GM21423 (cell line): ENCODE data around the gene LMOD1.

Experiments used
- ATAC-seq: cut with Tn5 transposase; IDR thresholded peaks from one replicate; pipeline ENCODE4 v1.9.1; 2021; ENCODE audit warnings: mild to moderate bottlenecking, moderate library complexity; ENCODE audit not compliant: unreplicated experiment

Gene LMOD1

DNA sequence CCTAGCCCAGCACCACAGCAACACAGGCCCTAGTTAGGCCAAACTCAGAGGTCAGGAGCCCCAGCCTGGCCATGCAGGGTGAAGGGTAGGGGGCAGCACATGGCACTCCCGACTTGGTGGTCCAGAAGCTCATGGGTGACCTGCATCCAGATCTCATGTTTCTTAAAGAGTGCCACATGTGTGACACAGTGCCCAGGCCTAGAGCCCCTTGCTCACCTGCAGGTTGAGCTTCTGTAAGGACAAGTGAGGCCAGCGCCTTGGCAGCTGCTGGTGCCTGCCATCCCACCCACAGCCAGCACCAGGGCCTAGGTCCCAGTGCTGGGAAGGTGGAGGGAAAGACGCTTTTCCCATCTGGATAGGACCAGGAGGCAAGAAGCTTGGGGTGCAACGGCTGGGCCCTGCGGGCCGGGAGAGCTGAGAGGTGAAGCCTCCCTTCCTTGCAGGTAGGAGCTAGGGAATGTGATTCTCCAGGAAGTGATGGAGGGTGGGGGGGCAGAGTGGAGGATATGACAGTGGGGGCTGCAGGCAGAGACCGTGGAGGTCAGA, 51.2 kb downstream of the LMOD1 start:
- ATAC-seq, result no peak

DNA sequence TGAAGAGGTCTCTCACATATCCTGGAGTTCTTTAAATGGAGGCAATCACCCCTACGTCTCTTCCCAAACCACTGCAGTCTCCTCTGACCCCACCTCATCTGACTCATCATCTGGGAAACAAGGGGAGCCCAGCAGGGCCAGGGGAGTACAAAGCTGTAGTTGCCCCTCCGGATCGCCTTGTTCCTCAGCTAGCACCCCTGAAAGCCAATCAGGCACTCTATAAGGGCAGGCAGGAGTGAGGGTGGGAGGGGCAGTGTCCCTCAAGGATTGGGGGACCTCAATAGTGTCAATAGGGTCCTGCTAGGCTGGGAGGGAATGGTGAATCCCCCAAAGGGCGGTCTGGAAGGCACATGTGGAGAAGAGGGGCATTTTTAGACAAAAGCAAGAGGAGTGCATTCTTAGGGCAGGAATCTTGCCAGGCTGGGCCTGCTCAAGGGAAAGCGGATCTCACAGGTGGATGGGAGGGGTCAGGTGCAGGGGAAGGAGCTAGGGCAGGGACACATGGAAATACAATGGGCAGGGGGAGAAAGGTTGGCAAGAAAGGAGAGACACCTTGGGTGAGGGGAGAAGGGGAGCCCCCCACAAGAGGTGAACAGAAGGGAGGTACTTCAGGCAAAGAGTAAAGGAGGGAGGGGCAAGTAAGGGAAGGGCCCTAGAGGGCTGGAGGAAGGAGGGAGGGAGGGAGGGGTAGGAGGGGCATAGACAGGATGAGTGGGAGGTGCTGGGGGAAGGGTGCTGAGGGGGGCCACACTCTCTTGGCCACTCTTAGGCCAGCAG, 51.8 kb downstream of the LMOD1 start:
- ATAC-seq, result no peak

DNA sequence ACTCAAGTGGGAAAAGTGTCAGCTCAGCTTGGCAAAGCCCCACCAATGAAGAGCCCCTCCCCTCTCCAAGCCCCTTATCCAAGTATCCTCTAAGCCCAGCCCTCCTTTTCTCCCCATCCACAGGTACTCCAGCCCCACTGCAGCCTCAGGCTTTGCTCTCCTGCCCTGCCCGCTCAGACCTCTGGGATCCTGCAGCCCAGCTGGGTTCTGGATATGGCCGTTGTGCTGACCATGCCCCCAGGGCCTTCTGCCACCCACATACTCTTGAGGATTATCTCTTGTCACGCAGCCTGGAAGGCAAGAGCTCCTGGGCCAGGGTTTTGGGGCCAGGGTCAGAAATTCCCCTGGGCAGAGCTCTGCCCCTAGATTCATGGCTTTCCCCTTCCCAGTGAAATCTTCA, 52.9 kb downstream of the LMOD1 start:
- no peak for ATAC-seq

DNA sequence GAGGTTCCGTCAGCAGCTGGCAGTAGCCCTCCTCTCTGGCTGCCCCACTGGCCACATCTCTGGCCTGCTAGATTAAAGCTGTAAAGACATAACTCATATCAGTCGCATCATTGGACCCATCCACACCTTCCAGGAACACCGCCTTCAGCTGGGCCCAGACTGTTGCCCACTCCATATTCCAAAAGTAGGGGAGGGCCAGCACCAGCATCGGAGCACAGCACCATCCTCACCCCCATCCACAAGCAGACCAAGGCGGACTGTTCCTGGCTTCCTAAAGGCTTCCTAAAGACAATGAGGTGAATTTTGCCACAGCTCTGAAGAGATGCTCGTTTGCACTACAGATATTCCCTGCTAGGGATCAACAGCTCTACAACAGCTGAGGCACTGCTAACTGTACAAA, 54.1 kb downstream of the LMOD1 start:
- ATAC-seq, result no peak

DNA sequence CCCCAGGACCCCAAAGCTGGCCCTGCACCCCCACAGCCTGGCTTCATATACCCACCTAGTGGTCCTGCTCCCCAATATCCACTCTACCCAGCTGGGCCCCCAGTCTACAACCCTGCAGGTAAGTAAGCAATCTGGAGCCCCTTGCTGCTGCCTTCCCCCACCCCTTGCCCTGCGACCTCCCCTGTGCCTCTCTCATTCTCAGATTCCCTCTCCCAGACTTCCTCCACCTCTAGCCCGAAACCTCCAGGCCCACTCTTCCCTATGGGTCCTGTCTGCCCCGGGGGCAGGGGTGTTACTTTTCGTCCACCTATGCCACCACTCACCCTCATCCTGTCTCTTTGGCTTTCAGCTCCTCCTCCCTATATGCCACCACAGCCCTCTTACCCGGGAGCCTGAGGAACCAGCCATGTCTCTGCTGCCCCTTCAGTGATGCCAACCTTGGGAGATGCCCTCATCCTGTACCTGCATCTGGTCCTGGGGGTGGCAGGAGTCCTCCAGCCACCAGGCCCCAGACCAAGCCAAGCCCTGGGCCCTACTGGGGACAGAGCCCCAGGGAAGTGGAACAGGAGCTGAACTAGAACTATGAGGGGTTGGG, 54.8 kb downstream of the LMOD1 start:
- no peak for ATAC-seq

DNA sequence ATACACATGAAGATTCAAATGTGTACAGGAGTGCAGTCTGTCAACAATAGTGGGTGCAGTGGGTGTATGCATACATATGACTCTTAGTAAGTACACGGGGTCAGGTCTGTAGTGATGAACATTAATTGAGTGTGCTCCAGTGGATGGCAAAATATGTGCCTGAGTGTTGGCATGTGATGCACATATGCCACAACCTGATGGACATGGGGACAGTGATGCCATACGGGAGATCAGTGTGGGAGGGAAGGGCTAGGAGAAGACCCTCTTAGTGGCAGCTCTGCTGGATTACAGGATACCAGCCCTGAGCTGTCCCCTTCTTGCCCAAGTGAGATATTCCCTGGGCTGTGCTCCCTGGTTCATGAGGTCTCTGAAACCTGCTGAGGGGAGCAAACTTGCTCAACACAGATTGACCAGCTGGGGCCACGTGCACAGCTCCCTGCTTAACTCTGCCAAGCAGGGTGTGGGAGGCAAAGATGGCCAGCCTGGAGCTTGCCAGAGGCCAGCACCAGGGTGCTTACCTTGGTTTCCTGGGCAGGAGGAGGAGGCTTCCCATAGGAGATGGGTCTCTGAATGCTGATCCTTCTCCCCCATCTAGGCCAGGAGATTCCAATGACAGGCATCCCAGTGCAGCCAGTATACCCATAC, 55.4 kb downstream of the LMOD1 start:
- no peak for ATAC-seq

DNA sequence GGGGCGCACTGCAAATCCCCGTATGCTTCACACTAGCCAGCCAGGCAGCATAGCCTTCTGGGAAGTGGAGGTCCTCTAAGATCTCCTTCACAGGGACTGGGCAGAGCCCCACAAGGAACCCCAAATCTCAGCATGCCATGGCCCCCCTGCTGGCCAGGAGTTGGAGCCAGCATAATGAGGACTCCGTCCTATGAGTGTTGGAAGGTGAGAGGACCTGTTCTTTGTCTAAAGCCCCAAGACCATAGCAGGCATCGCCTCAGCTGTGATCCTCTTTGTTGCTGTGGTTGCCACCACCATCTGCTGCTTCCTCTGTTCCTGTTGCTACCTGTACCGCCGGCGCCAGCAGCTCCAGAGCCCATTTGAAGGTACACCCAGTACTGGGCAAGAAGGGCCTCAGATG, 56.1 kb downstream of the LMOD1 start:
- no peak for ATAC-seq

DNA sequence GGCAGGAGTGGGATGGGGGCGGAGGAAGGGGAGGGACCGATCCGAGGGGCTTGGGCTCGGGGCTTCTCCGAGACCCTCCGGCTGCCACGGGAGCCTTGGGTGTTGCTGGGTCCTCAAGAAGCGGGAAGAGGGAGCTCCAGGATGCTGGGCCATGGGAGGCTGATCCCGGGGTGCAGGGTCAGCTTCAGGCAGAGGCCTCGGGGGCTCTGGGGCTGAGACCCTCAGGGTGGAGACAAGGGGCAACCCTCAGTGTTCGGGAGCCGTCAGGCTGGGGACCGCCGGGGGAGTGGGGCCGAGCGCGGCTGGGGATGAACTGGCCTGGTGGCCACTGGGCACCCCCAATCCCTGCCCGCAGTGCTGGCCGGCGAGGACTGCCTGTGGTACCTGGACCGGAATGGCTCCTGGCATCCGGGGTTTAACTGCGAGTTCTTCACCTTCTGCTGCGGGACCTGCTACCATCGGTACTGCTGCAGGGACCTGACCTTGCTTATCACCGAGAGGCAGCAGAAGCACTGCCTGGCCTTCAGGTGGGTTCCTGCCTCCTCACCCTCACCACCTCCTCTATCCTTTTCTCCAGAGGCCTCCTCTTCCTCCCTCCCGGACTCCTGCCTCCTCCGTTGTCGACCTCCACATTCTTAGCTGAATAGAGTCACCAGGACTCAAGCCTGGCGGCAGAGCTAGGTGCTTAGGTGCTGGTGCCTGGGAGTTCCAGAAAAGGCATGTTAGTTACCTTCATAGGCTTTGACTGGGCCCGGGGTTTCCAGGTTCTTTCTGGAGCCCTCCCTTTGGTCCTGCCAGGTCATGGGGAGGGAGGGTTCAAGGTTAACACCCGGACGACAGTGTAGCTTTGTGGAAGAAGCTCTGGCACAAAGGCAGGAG, 57.0 kb downstream of the LMOD1 start:
- ATAC-seq, result no peak

DNA sequence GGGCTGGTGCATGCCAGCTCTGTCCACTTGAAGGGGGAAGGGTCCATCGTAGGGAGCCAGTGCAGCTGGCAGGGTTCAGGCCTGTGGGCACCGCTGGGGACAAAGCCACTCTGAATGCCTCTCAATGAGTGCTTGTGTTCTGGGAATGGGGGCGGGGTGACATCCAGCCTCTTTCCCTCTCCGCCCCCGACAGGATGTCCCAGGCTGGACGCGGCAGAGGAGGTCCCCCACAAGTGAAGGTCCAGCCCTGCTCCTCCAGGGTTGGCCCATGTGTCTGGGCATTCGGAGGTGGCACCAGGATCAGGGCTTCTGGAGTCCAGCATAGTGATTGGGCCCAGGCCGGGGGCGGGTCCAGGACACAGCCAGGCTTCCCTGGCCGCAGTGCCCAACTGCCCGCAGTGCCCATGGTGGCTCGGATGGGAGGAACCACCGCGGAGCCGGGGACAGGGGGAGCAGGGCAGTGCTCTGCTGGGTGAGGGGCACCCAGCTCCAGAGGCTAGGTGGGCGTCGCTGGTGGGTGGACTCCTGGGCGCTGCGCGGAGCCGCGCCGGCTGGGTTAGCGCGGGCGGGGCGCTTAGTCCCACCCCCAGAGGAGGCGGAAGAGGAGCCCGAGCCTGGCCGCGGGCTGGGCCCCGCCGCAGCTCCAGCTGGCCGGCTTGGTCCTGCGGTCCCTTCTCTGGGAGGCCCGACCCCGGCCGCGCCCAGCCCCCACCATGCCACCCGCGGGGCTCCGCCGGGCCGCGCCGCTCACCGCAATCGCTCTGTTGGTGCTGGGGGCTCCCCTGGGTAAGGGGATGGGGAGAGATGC, 57.9 kb downstream of the LMOD1 start, which contains the start of gene SHISA4:
Gene SHISA4 (plus strand): TSS at position 617 of the 808 bp plus-strand sequence. CDS start 97 bp downstream, at position 714.
- ATAC-seq, result no peak

DNA sequence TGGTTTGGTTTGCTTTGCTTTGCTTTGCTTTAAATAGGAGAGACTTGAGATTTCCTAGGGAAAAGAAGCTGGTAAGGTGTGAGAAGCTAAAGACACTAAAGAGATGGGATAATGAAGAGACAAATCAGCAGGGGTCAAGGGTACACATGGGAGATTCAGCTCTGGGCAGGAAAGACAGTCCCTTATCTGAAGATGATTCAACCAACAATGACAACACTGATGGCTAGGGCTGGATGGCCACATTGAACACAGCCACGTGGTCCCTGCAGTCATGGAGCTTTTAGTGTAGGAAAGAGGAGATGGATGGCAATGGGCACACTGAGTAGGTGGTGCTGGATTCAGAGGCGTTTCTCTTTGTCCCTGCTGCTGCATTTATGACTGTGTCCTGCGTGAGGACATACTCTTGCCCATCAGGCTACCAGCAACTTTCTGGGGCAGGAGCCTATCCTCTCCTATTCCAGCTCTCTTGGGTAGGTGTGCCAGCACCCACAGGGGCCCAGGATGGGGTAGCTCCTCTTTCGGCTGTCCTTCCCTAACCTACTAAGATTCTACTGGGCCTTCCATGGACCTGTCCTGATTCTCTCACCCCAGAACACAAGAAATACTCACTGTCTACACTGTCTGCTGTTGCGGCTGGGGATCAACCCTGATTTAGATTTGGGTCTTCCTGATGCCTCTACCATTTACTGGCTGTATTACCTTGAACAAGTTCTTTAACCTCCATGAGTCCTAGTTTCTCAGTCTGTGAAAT, 59.1 kb downstream of the LMOD1 start:
- ATAC-seq, result no peak

DNA sequence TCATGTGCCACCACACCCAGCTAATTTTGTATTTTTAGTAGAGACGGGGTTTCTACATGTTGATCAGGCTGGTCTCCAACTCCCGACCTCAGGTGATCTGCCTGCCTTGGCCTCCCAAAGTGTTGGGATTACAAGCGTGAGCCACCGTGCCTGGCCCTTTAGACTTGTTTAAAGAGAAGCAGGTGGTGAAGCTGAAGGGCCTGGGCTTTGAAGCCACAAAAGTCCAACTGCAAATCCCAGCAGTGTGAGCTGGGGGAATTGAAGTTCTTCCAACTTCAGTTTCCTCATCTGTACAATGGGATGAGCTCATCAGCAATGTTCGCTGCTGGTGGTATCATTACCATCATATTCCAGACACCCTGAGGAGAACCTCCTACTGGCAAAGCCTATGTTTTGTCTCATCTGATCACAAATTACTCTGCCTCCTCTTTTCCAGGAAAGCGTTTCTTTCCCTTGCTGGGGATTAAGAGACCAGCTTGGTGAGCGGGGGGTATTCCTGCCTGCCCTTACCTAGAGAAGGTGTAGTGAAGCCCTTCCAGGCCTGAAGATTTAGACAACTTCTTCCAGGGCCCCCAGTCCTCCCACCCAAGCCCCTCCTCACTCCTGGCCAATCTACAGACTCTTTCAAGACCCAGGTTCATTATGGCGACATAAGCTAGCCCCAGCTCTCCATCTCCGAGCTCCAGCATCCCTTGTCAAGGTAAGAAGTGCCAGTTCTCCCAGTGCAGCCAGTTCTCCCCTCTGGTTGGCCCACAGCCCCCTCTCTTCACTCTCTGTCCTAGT, 60.1 kb downstream of the LMOD1 start:
- ATAC-seq, result no peak

DNA sequence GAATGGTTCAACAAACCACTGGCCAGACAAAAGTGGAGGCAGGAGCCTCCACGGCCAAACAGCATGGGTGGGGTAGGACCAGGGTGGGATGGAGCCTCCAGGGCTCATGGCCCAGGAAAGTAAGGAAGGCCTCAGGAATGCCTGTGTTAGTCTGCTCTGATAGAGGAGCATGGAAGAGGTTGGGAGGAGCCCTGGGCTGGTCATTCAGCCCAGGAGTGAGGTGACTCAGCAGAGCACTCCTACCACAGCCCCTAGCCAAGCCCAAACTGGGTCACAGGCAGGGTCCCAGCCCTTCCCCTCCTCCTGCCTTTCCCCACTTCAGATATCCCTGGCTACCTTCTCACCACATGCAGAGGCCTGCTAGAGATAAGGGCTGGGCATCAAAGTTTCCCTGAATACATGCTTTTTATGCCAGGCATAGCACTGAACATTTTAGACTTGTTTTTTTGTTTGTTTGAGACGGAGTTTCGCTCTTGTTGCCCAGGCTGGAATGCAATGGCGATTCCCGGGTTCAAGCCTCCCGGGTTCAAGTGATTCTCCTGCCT, 60.7 kb downstream of the LMOD1 start:
- ATAC-seq, result no peak

DNA sequence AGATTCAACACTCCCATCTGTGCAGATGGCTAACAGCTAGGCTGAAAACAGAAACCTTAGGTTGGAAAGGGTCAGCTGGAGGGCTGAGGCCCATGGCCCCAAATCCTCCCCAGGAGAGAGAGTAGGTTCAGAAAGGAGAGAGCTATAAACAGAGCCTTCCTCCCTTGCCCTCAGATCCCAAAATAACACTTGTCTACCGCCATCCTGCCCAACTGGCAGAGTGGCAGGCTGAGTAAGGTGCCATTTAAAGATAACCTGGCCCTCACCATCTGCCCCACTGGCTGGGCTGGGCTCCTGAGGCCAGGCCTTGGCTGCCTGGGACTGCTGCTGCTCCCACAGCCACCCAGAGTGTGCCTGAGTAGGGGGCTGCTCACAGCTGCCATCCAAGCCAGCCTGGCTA, 61.9 kb downstream of the LMOD1 start:
- ATAC-seq, result no peak

DNA sequence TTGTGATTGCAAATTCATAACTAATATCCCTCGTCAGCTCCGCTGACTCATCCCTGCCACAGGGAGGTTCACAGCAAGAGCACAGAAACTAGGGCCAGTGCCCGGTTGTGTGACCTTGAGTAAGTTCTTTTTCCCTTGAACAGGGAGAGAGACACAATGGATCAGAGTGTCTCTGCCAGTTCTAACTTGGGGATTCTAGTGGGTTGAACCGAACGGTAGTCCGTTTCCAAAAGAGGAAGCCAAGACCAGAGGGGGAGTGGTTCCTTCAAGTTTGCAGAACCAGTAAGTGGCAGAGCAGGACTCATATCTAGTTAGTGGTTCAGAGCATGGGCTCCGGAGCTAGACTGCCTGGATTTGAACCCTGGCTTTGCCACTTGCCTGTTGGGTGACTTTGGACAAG, 62.6 kb downstream of the LMOD1 start:
- ATAC-seq, result no peak

DNA sequence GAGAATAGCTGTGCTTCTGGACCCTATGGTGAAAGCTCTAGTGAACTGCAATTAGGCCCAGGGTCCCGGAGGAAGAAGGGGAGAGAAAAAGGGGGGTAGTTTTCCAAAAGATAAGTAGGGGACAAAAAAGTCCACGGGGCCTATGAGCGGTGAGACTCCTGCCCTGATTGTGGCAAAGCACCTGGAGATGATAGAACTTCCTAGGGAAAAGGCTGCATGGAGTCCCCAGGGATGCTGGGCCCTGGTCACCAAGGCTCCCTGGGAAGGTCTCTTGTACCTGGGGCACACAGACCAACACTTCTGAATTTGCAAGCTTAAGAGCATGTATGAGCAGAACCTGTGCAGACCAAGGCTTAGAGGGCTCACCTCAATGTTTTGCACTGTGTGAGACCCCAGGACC, 63.1 kb downstream of the LMOD1 start:
- ATAC-seq, result no peak

DNA sequence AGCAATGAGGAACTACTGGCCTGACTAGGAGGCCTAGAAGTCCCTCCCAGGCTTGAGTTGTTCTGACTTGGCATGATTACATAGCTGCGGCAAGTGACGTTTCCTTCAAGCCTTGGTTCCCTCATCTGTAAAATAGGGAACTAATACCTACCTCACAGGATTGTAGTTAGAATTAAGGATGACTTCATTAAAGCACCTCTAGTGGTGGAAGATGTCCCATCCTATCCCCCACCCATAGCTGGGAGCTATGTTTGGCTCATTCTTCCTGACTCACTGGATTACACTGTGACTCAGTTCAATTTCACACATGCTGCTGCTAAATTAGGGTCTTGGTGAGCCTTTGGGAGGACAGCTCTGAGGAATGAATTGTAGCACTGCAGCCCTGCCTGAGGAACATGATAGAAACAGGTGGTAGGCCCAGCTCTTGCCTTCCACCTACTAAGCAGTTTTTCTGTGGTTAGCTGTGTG, 63.6 kb downstream of the LMOD1 start:
- ATAC-seq, result peak; percentile 49

DNA sequence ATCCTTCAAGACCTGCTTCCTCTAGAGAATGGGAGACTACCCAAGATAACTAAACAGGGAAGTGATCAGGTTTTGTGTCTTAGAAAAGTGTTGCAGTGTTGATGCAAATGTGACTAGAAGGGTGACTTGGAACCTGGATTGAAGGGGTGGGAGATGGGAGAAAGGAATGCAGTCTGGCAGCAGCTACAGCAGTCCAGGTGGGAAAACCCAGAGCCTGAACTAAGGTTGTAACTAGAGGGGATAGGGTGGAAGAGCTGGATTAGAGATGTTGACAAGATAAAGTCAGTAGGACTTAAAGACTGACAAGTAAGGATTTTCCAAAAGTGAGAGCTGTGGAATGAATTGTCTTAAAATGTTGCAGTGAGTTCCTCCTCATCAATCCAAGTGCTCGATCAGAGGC, 64.7 kb downstream of the LMOD1 start:
- ATAC-seq, result no peak

DNA sequence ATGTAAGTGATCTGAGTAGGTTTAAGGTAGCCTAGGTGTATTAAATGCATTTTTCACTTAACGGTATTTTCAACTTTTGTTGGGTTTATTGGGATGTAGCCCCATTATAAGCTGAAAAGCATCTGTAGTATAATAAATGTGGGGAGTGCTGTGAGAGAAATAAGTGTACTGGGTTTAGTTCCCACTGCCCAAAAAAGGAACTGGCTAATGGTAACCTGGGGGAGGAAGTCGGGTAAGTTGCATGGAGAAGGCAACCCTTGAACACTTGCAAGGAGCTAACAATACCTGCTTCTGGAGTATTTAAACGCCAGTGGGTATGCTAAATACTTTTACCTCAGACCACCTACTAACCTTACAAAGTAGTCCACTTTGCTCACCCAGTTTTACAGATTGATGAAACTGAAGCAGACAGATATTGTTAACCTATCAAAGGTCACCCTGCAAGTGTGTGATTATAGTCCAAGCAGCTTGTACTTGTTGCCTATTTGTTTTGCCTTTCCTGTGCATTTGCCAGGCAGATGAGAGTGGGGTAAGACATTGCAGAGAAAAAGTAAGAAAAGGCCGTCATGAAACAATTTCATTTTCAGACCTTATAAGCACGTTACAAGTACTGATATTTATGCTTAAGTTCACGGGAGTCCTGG, 65.3 kb downstream of the LMOD1 start:
- ATAC-seq, result no peak
